GM18511 (cell line): Measurements from ENCODE around the gene TESK1.

Source experiments
- ATAC-seq: cut with Tn5 transposase; IDR thresholded peaks from one replicate; pipeline ENCODE4 v1.9.1; 2021; ENCODE audit warnings: mild to moderate bottlenecking, moderate library complexity; ENCODE audit not compliant: unreplicated experiment

The TESK1 gene

DNA sequence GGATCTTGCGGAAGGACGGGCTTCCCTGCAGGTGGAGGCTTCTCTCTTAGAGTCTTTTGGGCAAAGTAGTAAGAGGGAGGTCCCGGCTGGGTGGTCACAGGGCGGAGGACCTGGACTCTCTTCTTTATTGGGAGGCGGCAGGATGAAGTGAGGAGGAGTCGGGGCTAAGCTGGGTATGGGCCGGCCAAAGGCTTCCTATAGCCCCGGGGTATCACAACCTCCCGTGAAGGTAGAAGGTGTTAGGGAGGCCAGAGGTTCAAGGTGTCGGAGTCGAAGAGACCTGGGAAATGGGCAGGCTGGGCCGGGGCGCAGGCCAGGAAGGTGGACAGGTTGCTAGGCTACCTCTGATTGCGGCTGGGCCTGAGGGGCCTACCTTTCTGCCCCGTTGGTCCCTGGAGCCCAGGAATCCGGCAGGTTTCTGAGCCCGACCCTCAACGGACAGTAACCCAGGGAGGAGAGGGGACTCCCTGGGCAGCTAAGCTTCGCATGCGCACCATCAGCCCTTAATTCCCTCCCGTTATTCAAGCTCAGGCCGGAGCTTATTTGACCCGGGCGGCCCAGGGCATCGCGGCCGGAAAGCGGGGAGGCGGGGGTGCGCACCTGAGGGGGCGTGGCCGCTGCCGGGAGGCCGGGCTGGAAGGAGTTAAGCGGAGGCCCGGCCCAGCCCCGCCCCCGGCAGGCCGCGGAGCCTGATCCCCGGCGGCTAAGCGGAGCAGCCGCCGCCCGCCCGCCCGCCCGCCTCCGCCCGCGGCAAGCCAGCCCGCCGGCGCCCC is at the start of gene TESK1:
TESK1 (plus strand) TSS at position 685 of the 773 bp plus-strand sequence. CDS start 358 bp downstream, outside the sequence.
- peak; percentile 57 for ATAC-seq

DNA sequence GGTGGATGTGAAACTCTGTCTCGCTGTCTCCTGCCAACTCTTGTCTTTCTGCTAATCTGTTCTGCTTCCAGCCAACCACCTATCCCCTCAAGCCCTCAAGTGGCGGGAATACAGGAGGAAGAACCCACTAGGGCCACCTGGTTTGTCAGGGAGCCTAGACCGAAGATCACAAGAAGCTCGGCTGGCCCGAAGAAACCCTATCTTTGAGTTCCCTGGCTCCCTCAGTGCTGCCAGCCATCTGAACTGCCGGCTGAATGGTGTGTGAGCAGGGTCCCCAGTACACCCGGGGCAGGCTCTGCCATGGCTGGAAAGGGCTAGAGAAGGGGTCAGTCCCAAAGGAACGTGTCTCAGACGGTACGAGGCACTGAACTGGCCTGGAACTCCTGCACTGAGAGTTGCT is 49.2 kb upstream of the TESK1 start:
- no peak for ATAC-seq

DNA sequence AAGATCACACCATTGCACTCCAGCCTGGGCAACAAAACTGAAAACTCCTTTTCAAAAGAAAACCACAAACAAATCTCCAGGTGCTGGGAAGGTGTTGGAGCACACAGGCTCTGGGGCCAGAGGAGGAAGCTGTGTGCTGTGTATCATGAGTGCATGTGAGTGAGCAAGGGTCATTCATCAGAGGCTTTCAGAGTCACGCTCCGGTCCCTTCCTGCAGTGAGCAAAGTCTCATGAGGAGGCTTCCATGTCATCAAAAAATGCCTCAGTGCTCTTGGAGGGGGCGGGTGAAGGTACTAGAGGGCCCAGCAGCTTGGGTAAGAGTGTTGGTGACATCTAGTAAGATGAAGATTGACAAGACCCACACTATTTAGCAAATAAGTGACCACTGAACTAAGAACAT is 48.3 kb upstream of the TESK1 start:
- no peak for ATAC-seq

DNA sequence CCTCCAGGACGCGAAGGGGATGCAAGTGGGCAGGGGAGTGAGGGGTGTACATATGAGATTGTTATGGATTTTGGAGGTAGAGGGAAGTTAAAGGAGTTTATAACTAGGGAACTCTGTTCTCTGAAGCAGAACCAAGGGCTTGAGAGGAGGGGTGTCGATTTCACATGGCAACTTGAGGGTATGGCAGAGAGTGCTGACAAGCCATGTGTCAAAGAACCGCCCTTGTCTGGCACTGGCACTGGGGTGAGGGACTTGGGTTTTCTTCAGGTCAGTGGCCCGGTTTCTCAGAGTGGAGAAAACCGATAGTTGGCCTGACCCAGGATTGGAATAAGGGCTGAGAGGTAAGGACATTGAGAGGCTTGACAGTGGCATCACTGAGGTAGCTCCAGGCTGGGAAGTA is 47.7 kb upstream of the TESK1 start:
- no peak for ATAC-seq

GRCh38 chr9:35558185-35558584 is 46.9 kb upstream of the TESK1 start:
- ATAC-seq, result no peak

DNA sequence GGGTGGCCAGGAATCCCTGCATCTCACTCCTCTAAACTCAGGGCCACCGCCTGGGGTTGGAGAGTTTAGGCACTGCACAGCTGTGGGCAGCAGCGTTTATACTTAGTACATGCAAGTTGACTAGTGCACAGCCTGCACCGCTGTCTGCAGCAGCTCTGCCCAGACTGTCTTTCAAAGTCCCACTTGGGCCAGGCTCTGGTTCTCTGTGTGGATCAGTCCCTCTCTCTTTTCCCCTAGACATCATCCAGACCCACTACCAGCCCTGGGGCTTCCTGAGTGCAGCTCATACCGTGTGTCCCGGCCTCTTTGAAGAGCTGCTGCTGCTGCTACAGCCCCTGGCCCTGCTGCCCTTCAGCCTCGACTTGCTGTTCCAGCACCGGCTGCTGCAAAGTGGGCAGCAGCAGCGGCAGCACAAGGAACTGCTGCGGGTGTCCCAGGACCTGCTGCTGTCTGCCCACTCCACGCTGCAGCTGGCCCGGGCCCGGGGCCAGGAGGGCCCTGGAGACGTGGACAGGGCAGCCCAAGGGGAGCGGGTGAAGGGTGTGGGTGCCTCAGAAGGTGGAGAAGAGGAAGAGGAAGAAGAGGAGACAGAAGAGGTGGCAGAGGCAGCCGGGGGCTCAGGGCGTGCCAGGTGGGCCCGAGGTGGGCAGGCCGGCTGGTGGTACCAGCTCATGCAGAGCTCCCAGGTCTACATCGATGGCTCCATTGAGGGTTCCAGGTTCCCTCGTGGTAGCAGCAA is 45.1 kb upstream of the TESK1 start:
- no peak for ATAC-seq

GRCh38 chr9:35560625-35561337 is 44.3 kb upstream of the TESK1 start:
- ATAC-seq, result no peak

DNA sequence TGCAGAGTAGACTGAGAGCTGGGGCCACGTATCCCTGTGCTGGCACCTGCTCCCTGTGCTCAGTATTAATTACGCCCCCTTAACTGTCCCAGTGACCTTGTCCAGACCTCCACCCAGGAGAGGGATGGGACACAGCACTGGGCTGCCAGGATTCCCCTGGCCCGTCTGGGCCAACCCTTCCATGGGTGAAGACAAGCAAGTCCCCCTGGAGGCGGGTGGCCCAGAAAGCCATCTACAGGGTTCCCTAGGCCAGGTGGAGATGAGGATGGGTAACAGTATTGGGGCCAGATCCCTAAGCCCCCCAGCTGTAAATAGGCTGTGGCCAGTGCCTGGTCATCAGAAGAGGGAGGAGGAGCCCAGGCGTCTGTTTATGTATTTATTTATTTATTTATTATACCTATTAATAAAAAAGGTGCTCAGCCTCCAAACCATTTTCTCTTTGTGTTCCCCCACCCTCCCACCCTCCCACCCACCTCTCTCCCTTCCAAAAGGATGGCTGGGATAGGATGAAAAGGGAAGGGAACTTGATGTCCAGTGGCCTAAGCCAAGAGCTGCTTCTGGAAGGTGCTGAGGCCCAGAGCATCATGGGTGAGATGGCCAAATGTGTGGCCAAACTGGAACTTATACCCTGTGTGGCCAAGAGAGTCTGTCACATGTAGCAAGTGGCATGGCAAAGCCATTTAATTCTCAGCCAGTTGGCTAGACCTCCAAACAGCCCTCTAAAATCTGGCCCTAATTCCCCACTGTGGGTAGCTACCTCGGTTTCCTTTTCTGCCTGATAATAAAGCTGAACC is 43.4 kb upstream of the TESK1 start:
- no peak for ATAC-seq

DNA sequence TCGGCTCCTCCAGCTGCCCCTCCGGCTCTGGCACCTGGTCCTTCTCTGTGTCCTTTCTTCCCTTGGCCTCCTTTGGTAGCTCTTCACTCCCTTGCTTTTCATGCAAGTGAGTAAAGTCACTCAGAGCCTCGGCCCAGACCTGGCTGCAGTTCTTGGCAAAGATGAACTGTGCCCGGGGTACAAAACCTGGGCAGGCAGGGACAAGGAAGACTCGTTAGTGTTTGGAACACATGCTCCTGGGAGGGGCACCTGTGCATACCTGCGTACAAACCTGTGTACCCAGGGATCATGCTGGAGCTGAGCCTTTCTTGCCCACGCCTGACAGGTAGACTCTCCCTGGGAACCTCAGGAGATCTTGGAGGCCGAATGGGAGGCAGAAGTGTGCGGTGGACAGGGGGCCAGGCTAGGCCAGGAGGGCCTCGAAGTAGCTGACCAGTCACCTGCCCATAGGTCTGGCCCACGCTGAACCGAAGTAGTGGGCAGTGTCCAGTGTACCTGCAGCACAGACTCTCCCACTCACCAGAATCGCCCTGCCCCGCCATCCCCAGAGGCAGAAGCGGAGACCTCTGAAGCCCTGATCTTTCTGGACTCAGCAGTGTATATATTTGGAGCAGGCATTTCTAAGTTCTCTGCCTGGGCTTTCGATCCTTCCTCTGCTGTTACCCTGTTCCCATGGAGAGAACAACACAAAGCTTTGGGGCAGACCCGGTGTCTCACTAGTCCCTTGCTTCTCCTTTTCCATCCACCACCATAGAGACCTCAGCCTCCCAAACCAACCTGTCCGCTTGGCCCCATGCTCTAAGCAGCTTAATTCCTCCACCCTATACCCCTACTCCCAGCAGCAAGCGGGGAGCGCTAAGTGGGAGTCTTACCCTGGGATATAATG is 41.9 kb upstream of the TESK1 start:
- no peak for ATAC-seq

DNA sequence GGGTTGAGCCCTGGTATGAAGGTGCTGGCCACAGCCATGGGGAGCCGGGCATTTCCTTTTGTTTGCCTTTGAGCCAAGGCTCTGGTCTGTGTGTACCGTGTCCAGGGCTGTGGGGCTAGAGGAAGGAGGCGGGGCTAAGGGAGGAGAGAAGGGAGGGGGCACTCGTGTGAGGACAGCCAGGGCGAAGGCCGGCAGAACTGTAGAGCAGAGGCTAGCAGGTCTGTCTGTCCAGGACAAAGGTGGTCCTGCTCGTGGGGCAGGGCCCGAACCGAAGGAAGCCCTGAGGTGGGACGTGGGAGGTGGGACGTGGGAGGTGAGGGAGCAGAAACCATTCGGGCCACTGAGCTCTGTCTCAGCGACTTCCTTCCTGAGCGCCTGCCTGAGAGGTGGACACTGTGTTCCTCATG is 41.3 kb upstream of the TESK1 start:
- ATAC-seq, result no peak

DNA sequence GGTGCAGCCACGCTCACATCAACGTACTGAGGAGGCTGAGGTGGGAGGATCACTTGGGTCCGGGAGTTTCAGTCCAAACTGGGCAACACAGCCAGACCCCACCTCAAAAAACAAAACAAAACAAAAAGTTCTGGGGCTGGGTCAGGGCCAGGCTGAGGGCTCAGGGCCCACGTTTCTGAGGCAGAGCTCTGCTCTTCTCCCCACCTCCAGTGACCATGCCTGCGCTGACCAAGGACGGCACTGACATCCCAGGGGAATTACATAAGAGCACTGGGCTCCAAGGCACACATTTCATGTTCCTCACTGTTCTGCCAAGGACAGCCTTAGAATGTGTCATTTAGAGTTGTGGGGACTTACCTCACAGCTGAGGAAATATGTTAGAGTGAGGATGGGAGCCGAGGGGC is 40.4 kb upstream of the TESK1 start:
- ATAC-seq, result no peak

DNA sequence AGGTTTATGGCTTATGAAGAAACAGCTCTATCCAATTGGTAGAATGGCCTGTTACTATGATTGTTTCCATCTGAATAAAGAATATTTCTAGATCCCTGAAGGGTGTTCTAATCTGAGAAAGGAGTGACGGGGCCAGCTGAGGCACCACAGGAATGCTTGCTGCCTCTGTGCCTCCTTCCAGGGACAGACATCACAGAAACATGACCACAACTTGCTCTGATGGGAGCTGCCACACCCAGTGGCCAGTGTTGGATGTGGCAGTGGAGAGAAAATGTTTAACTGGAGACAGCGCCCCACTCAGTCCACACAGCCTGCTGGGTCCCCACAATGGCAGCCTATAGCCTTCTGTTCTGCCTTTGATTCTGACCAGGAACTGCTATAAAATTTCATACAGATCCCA is 38.6 kb upstream of the TESK1 start:
- no peak for ATAC-seq

DNA sequence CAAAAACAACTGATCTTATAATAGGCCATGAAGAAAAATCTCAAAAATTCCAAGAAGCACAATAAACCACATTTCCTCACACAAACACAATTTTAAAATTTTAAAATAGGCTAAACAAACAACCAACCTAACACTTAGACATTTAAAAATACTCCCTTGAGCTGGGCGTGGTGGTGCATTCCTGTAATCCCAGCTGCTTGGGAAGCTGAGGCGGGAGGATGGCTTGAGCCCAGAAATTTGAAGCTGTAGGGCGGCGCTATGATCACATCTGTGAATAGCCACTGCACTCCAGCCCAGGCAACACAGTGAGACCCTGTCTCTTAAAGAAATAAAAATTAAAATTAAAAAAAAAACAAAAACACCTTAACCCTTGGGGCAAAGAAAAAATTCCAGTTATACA is 36.9 kb upstream of the TESK1 start:
- ATAC-seq, result no peak

DNA sequence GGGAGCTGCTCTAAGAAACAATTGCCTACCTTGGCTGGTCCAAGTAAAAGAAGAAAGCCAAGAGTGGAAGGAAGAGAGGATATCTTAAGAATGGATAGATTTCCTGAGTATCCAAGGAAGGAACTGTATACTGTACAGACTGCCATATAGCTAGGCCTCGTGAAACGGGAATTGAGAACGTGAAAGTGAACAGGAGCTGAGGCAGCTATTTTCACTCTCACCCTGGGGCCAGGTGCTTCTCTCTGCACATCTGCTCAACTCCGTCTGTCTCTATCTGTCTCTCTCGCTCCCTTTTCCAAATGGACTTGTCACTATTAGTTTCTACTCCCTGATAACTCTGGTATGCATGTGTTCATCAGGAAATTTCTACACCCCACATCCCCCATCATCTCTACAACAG is 35.9 kb upstream of the TESK1 start:
- peak; percentile 62 for ATAC-seq

- ATAC-seq, result no peak
These were observed 34.2 kb upstream of the TESK1 start for GRCh38 chr9:35570709-35571504.

- ATAC-seq, result no peak
These were observed 30.4 kb upstream of the TESK1 start for GRCh38 chr9:35574578-35575122.

- ATAC-seq, result no peak
These were observed 29.6 kb upstream of the TESK1 start for GRCh38 chr9:35575478-35575877.

DNA sequence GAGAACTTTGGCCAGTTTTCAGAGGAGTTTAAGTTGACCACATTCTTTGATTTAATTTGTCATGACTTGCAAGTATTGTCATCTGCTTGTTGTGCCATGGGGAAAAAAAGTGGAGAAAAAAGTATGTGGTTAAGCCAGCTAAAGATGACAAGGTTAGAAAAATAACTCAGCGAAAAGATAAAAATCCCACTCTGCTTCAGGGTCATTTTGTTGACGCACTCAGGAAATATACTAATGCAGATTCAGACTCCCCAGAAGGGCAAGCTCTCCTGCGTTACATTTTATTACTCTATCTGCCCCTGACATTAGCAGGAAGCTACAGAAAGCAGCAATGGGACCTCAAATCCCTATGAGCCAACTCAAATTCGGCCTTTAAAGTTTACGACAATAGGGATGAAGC is 27.6 kb upstream of the TESK1 start:
- no peak for ATAC-seq

DNA sequence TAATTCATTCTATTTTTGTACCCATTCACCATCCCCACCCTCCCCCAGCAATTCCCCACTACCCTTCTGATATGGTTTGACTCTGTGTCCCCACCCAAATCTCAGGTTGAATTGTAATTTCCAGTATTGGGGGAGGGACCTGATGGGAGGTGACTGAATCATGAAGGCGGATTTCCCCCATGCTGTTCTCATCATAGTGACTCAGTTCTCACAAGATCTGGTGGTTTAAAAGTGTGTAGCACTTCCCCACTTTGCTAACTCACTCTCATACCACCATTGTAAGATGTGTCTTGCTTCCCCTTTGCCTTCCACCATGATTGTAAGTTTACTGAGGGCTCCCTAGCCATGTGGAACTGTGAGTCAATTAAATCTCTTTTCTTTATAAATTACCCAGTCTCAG is 25.9 kb upstream of the TESK1 start:
- ATAC-seq, result no peak
